GM12878 (cell line): ENCODE data around the gene YPEL2.

ENCODE experiments used
- CEBPB ChIP-seq, 2 experiments: fragments of 150-350 bp in 1 of 2; IDR thresholded peaks; 2 replicates each; pipeline ENCODE4 v1.6.1; 2012 to 2014; ENCODE audit warnings: low read depth in 2 of 2, low read length in 2 of 2, borderline replicate concordance in 1 of 2, inconsistent platforms in 1 of 2
- CTCF ChIP-seq, 3 experiments: IDR thresholded peaks in 2 of 3; conservative IDR thresholded peaks in 1 of 3; 2 replicates each; pipeline ENCODE4 v1.5.1; 2011; ENCODE audit warnings: low read depth in 3 of 3, low read length in 3 of 3, mild to moderate bottlenecking in 3 of 3, control low read depth in 2 of 3, moderate library complexity in 2 of 3, inconsistent platforms in 1 of 3, mixed read lengths in 1 of 3; ENCODE audit not compliant: control insufficient read depth in 2 of 3, insufficient read depth in 1 of 3; ENCODE audit errors: extremely low read depth in 1 of 3
- CUX1 ChIP-seq: IDR thresholded peaks from 2 replicates; pipeline ENCODE4 v1.6.1; 2012; ENCODE audit warnings: improper control_type of control experiment, low read depth, low read length; ENCODE audit not compliant: insufficient replicate concordance
- ETV6 ChIP-seq, 2 experiments: fragments of 450-650 bp in 1 of 2; IDR thresholded peaks in 1 of 2; conservative IDR thresholded peaks in 1 of 2; 2 replicates each; pipeline ENCODE4 v1.6.1; 2014; ENCODE audit warnings: antibody characterized with exemption in 1 of 2, borderline replicate concordance in 1 of 2, low read depth in 1 of 2, mild to moderate bottlenecking in 1 of 2, moderate library complexity in 1 of 2
- EZH2 ChIP-seq: IDR thresholded peaks from 2 replicates; pipeline ENCODE4 v1.6.1; 2012; ENCODE audit warnings: low read depth, mild to moderate bottlenecking, control low read depth, inconsistent platforms, low read length, borderline replicate concordance; ENCODE audit not compliant: control insufficient read depth
- POLR2A ChIP-seq: IDR thresholded peaks from 2 replicates; pipeline ENCODE4 v1.6.1; 2011; ENCODE audit warnings: low read depth, mild to moderate bottlenecking, low read length
- RELA ChIP-seq: fragments of 450-650 bp; IDR thresholded peaks from 2 replicates; pipeline ENCODE4 v1.8.0; 2014; ENCODE audit warnings: borderline replicate concordance; ENCODE audit not compliant: partially characterized antibody
- SMAD1 ChIP-seq: fragments of 450-650 bp; IDR thresholded peaks from 2 replicates; pipeline ENCODE4 v1.6.1; 2018; ENCODE audit warnings: mild to moderate bottlenecking, low read depth; ENCODE audit not compliant: partially characterized antibody
- SP1 ChIP-seq: IDR thresholded peaks from one replicate; pipeline ENCODE4 v1.6.1; 2011; ENCODE audit warnings: low read depth, low read length

GRCh38 chr17:59370593-59371299 lies 39.3 kb downstream of the YPEL2 start:
- TF ChIP-seq CTCF (IDR thresholded peaks at IDR 0.05 in 2 of 3, conservative IDR thresholded peaks at IDR 0.05 in 1 of 3; ENCODE audit: control insufficient read depth in 2 of 3, extremely low read depth in 1 of 3, insufficient read depth in 1 of 3, low read depth in 3 of 3, low read length in 3 of 3) (no peak), CUX1 (no peak), ETV6 (conservative IDR thresholded peaks at IDR 0.05 in 1 of 2, IDR thresholded peaks at IDR 0.05 in 1 of 2; ENCODE audit: borderline replicate concordance in 1 of 2, low read depth in 1 of 2) (no peak), POLR2A (no peak), CEBPB (IDR thresholded peaks at IDR 0.05; ENCODE audit: borderline replicate concordance in 1 of 2, low read depth in 2 of 2, low read length in 2 of 2) (no peak), SP1 (no peak), EZH2 (no peak), RELA (no peak), SMAD1 (no peak)
